ENCODE measurements around the gene P4HA3.

Gene P4HA3

DNA sequence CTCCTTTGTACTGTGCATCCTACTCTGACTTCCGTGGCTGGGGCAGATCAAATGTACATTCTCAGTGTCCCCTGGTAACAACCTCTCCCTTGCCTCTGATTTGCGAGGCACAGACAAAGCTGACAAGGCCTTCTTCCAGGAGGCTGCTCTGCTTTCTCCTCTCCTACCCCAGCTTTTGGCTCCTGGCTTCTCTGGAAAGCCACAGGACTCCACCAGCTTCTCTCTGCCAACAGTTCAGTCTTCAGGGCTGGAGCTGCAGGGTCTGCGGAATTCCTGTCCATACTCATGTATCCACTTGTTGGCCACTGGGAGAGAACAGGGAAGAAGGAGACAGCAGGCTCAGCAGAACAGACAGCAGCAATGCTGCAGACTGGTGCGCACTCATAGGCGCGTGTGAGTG lies 44.4 kb downstream of the P4HA3 start:
- no peak for DNase-seq (ENCODE audit: low read depth in 2 of 2)

DNA sequence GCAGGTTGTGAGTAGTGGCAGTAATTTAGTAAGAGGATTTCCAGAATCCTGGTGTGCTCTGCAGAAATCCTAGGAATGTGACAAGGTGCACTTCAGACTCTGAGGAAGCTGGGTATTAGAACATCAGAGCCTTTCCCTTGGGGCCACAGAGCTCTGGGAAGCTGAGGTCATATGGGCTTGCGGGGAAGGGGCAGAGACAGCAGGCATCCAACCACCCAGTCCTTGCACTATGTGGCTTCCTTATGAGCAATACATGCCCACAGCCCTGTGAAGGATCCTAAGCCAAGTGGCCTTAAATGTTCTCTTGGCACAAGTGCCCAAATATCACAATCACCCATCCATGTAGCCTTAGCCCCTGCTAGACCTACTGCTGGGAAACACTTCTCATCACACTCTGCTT lies 46.2 kb downstream of the P4HA3 start:
- no peak for DNase-seq (ENCODE audit: low read depth in 2 of 2)

DNA sequence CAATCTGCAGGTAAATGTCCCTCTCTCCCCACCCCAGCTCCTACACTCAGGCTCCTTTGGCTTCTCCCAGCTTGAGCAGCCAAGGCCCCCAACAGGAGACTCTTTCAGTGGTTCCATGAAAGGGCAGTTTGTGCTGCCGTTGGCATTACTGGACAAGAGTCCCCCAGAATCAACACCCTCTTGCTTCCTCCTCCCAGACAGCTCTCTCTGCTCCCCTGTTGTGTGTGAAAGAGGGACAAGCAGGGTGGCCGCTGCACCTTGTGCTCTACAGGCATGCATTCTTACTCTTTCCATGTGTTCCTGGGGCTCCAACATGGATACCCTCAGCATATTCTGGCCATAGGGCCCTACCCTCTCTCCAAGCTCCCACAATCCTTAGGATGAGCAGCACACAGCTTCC lies 48.7 kb downstream of the P4HA3 start:
- no peak for DNase-seq (ENCODE audit: low read depth in 2 of 2)

DNA sequence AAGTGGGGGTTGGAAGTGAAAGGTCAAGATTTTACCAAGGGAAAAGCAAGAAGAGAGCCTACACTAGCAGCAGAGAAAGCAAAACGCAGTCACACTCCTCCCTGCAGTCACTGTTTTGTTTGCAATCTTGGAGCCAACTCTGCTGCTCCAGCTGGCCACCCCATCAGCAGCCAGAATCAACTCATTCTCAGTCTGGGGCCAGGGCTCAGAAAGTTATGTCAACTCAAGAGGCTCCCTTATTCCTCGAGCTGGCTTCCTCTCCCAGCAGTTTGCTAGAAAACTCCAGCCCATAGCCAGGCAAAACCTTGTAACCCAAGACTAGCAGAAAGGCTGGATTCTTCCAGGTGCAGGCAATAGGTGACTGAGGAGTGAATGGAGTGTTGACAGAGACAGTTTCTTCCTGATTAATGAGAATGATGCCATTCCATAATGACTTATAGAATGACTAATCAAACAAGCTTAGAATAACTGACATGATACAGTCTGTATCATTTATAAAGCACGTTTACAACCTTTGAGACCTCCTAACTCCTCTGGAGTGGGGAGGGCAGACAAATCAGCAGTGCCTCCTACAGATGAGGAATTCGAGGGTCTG lies 53.4 kb downstream of the P4HA3 start:
- no peak for DNase-seq (ENCODE audit: low read depth in 2 of 2)

DNA sequence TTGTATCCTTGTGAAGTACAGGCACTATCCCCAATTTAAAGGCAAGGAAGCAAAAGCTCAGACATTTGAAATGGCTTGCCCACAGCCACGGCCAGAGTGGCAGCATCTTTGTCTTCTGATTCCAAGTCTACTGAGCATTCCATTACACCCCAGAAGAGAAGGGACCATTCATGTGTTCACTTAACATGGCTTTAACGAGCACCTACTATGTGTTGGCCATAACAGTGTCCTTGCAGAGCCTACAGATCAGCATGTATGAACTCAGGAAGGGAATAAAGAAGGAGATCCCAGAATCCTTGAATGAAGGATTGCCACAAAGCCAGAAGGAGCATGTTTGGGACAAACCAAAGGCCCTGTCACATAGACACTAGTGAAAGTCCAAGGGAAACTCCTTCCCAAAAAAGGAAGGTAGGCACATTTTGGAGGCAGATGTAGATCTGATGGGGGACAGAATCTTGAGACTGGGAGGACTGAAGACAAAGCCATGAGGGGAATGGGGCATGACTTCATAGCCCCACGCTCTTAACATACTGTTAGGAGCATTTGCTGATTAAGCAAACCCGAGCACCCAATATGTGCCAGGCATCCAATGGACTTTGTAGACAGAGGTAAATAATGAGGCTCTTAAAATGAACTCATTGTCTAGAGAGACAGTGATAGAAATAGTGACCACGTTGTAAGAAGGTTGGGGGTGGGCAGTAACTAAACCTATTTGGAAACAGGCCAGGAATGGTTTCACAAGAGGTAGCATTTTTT lies 54.9 kb downstream of the P4HA3 start:
- DNase-seq (ENCODE audit: low read depth in 2 of 2) = no peak

DNA sequence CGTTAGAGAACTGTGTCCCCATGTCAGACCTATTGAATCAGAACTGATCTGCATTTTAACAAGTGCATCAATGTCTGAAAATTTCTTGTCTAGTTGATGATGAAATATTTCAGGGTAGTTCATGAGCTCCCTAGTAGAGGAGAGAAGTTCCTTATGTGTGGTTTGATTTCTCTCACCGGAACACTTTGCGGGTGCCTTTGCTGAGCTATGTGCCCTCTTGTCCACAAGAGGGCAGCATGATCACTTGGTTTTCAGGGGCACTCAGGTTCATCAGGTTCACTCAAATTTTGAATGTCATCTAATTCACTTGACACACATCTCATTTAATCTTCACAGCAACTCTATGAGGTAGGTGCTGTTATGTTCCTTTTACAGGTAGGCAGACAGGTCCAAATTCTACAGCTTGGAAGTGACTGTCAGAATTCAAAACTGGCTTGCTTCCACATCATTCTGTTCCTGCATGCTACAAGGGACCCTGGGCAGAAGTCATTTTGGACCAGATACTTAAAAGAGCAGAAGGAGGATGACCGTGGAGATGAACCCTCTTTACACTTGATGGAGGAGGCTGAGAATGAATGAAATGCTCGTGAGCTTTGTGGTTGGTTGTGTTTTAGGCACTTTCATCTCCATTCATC lies 55.6 kb downstream of the P4HA3 start:
- DNase-seq (ENCODE audit: low read depth in 2 of 2) = peak; percentile 27 to 30

DNA sequence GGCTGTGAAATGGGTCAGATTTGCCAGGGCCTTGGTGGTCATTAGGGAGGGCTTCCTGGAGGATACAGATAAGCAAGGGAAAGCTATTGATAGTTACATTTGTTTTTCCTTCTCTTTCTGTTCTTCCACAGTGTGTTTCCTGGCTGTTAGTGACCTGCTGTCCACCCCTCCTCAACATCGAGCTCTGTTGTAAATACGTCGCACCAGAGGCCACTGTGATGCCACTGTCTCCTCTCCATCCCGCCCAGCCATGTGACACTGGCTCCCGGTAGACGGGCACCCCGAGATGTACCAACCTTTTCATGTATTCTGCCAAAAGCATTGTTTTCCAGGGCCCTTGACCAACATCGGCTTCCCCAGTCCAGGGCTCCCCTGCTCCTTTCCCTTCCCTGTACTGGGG lies 58.1 kb downstream of the P4HA3 start:
- DNase-seq (ENCODE audit: low read depth in 2 of 2) = no peak

DNA sequence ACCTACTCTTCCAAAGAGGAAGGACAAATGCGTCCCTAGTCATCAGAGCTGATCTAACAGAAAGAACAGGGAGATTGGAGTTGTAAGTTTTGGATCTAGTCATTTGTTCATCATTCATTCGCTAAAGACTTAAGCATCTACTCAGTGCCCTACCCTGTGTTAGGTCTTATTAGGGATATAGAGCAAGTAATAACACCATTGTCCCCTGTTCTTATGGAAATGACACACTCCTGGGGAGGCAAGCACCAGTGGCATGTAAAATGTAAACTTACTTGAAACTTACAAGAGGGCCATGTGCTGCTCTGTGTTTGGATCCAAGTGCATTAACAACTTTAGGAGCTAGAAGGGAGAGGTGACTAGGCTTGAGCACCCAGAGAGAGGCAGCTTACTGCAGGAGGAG lies 61.9 kb downstream of the P4HA3 start:
- no peak for DNase-seq (ENCODE audit: low read depth in 2 of 2)

DNA sequence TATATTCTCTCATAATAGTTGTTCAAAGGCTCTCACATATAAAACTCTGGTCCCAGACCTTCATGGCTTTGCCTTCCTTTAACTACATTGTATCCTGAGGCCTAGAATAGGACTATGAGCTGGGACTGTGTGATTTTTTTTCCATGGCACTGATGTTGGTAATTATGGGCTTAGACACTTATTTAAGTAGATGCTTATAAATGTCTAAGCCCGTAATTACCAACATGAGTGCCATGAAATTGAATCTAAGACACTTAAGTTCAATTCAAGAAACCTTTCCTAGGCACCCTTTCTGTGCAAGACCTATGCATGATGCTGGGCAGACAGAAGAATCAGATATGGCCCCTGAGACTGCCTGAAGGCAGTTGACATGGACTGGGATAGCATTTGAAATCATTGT lies 63.0 kb downstream of the P4HA3 start:
- DNase-seq (ENCODE audit: low read depth in 2 of 2) = no peak

DNA sequence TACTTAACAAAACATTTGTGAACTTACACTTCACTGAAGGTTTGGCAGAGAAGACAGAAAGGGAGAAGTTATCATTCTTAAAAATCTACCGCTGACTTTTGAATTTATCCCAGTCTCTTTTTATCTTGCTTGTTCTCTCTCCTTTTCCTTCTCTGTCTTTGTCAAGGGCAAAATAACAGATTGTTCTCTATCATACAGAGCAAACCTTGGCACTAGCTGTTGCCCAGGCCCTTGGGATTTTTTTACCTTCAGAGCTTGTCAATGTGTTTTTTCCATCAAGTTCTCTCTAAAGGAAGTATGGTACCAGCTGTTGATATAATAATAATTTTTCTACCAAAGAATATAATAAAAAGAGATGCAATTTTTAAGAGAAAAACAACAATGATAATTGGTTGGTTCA lies 73.2 kb downstream of the P4HA3 start:
- no peak for DNase-seq (ENCODE audit: low read depth in 2 of 2)

DNA sequence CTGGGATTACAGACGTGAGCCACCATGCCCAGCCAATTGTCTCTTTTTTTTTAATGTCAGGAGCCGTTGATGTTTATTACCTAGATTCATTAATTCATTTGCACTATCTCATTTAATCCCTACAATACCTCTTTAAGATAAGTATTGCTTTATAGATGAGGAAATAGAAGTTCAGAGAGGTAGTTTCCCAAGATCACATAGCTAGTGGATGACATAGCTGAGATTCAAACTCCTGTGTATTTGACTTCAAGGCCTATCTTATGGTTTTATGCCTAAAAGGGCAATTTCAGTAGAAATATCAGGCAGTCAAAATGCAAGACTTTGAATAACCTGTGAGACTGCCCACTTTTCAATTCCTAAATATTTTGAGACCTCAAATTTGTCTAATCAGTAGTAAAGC lies 73.9 kb downstream of the P4HA3 start:
- no peak for DNase-seq (ENCODE audit: low read depth in 2 of 2)

DNA sequence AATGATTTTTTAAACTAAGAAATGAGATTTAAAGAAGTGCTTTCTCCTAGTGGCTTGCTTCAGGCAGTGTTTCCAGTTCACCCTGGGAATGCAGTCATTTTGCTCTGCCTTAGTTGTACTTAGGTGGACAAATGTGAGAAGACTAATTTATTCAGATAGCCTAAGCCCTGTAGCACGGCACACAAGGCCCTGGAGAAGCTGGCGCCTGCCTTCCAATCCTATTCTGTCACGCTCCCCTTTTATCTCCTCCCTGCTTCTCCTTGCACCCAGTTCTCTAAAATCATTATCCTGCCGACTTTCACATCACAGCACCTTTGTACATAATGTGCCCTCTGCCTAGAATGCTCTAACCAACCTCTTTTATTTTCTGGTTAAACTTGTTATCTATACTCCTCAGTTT lies 76.3 kb downstream of the P4HA3 start:
- no peak for DNase-seq (ENCODE audit: low read depth in 2 of 2)

DNA sequence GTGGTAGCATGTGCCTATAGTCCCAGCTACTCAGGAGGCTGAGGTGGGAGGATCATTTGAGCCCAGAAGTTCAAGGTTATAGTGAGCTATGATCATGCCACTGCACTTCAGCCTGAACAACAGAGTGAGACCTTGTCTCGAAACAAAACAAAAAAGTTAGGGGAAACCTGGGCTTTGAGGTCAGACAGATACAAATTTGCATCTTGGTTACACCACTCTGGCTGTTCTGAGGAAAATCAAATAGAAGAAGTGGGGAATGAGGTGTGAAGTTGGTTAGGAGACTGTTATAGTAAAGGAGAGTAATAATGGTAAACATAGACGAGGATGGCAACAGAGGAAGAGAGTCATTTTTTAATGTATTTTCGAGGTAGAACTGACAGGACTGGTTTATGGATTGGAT lies 77.8 kb downstream of the P4HA3 start:
- DNase-seq (ENCODE audit: low read depth in 2 of 2) = no peak

DNA sequence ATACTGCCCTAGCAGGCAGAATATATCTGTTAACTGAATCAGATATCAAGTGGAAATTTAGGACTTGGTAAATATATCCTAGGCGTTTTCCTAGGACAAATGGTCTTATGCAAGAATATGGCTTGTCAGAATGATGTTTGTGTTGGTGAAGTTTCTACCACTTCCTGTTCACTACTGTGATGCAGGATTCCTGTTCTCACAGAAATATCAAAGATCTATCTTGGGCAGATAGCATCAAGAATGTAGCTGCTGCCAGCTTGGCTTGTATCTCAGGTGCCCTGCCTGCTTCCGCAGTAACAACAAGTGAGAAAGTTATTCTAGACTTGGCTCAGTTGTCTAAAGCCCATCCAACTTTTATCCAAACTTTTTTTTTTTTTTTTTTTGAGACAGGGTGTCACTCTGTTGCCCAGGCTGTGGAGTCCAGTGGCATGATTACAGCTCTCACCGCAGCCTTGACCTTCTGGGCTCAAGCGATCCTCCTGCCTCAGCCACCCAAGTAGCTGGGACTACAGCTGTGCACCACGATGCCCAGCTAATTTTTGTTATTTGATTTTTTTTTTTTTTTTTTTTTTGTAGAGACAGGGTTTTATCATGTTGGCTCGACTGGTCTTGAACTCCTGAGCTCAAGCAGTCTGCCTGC lies 79.0 kb downstream of the P4HA3 start:
- no peak for DNase-seq (ENCODE audit: low read depth in 2 of 2)

DNA sequence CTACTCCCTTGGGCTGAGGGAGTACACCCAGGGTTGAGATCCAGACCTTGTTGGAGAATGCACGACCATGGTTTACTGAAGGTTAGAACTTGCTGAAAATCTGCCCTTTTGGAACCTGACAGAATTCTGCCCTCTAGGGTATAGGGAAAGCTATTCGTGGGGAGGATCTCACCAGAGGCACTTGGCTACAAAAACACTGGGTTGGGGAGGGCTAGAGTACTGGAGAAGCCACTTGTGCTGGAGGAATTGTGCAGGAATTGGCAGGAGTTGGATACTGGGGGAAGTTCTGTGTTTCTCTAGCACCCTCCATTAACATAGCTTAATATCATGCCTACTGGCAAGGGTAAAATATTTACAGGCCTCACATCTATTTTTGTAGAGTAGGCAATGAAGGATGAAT lies 84.5 kb downstream of the P4HA3 start:
- DNase-seq (ENCODE audit: low read depth in 2 of 2) = no peak

DNA sequence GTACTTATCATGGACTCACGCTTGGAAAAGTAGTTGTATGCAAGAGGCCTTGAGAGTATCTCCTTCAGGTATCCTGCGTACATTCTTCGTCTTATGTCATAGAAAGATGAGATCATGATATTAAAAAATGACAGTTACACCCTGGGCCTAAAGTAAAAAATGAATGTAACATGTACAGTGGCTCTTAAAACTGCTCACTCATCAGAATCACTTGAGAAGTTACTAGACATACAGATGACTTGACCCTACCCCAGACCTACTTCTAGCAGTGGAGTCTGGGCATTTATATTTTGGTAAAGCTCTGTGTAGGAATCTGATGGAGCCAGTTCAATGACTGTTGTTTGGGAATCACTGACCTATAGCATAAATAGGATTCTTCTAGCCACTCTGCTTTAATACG lies 85.9 kb downstream of the P4HA3 start:
- no peak for DNase-seq (ENCODE audit: low read depth in 2 of 2)

DNA sequence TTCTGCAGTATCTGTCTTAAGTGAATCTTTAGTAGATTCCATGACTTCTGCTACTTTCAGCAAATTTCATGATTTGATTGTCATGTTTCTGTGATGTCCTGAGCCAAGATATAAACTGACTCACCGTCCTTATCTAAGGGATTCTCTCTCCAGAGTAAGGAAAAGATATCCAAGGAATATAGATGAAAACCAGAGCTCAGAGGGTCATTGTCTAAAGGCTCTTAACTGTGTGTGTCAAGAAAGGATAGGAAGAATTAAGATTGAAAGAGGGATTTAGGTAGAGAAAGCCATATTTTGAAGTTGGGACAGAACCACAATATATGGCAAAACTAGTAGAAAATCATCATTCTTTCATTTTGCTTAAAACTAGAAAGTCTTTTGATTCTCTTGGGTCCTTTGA lies 89.6 kb downstream of the P4HA3 start:
- DNase-seq (ENCODE audit: low read depth in 2 of 2) = no peak

DNA sequence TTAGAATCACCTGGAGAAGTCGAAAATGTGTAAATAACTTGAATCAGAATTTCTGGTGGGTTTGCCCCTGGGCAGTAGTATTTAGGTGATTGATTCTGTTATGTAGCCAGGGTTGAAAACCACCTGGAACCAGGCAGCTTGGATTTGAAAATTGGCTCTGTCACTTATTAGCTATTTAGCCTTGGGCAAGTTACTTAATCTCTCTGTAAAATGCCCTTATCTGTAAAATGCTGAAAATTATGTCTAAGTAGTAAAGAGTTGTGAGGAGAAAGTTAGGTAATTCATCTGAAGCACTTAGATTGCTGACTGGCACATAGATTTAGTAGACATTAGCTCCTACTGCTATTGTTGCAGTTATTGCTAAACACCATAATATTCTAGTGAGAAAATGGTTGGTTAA lies 91.1 kb downstream of the P4HA3 start:
- DNase-seq (ENCODE audit: low read depth in 2 of 2) = no peak
